ENCODE results near the gene CPEB4. TPM values are rescaled to one million over a fixed set of nuclear protein-coding genes. Genes with fewer than 3 reads are reported as not detected.
A peak's percentile ranks its signal among the peaks of the same experiment; 100 is the strongest.

CPEB4 gene
- total and polyA plus RNA-seq, 9 of the 15 experiments (the other 6 are each of a cell fraction or from before 2014, with no cell fraction given), result 7.4 to 21.3 (median 12.4) TPM

- H3K79me2 ChIP-seq (ENCODE audit: control insufficient read depth, insufficient read depth, low read length), result no peaks in the 10 kb centered on the region
- intact Hi-C loops (cut with micrococcal nuclease), result no loop called here
- in situ Hi-C loops (cut with MboI), result no loop called here
- ATAC-seq (no peak), FAIRE-seq (no peak), DNase-seq (ENCODE audit: extremely low read depth in 1 of 4, low spot score in 3 of 4) (no peak)
- peaks cover 24 to 43% of the 10 kb centered on the region in 2 experiments for H3K4me1 ChIP-seq (replicated peaks in 1 of 2; ENCODE audit: control insufficient read depth in 2 of 2, insufficient read depth in 2 of 2, low read length in 2 of 2)
- no peaks in the 10 kb centered on the region for H3K27me3 ChIP-seq (ENCODE audit: control insufficient read depth in 2 of 2, insufficient read depth in 2 of 2, low read length in 2 of 2)
- H3K4me3 ChIP-seq, result no peak overlapping the region
- ChIA-PET POLR2A (no interaction called here), CTCF (ENCODE audit: low intra/inter-chr PET ratio) (no interaction called here)
- H3K27ac ChIP-seq (ENCODE audit: extremely low read depth, low read depth, low read length), result no peak overlapping the region
- no TSS peak for BruUV-seq (replicated peaks)
- no peaks in the 10 kb centered on the region for H4K20me1 ChIP-seq (replicated peaks; ENCODE audit: control insufficient read depth, insufficient read depth, low read length)
- no peak overlapping the region for H3K4me2 ChIP-seq (ENCODE audit: insufficient read depth, low read length)
- no peak for TF ChIP-seq ZNF561 (CRISPR knock-in tag; conservative IDR thresholded peaks at IDR 0.05)
- H3K9me3 ChIP-seq (replicated peaks; ENCODE audit: control insufficient read depth, insufficient read depth, low read depth, low read length), result 0 out of 2 replicates have a peak, but pooled peaks cover 2% of the 10 kb centered on the region
- H3K36me3 ChIP-seq (ENCODE audit: control insufficient read depth, insufficient read depth, low read length), result no peaks in the 10 kb centered on the region
- WGBS (ENCODE audit: insufficient coverage, low coverage, missing lambda C conversion rate), result 82% methylated on average over 4 of the region's 4 CpGs
- H3K9ac ChIP-seq (ENCODE audit: insufficient read depth in 1 of 2, low read depth in 2 of 2, low read length in 2 of 2), result peak overlapping the region in 1 of 2 experiments; percentile 5; a peak in 1 of 4 replicates
- no peaks in the 10 kb centered on the region for H3K9me1 ChIP-seq (ENCODE audit: control insufficient read depth, insufficient read depth, low read length)
- no peak overlapping the region for H2AFZ ChIP-seq (ENCODE audit: low read depth, low read length)
Measured at GRCh38 chr5:173869316-173869715, 18.8 kb upstream of the CPEB4 start.

- Histone ChIP-seq H3K4me3 (no peak overlapping the region), H3K9me3 (replicated peaks; ENCODE audit: control insufficient read depth, insufficient read depth, low read depth, low read length) (no peaks in the 10 kb centered on the region), H3K27ac (ENCODE audit: extremely low read depth, low read depth, low read length) (no peak overlapping the region; the same call in 2 of the 3 replicates), H4K20me1 (replicated peaks; ENCODE audit: control insufficient read depth, insufficient read depth, low read length) (no peaks in the 10 kb centered on the region), H2AFZ (ENCODE audit: low read depth, low read length) (peak overlapping the region; percentile 90), H3K27me3 (ENCODE audit: control insufficient read depth in 2 of 2, insufficient read depth in 2 of 2, low read length in 2 of 2) (no peaks in the 10 kb centered on the region), H3K79me2 (ENCODE audit: control insufficient read depth, insufficient read depth, low read length) (no peaks in the 10 kb centered on the region), H3K9ac (ENCODE audit: insufficient read depth in 1 of 2, low read depth in 2 of 2, low read length in 2 of 2) (peak overlapping the region in 1 of 2 experiments; percentile 39; a peak in 1 of 4 replicates), H3K9me1 (ENCODE audit: control insufficient read depth, insufficient read depth, low read length) (no peaks in the 10 kb centered on the region), H3K4me1 (replicated peaks in 1 of 2; ENCODE audit: control insufficient read depth in 2 of 2, insufficient read depth in 2 of 2, low read length in 2 of 2) (peaks cover 15 to 17% of the 10 kb centered on the region in 2 experiments; a peak in 3 of 5 replicates), H3K36me3 (ENCODE audit: control insufficient read depth, insufficient read depth, low read length) (no peaks in the 10 kb centered on the region), H3K4me2 (ENCODE audit: insufficient read depth, low read length) (no peak overlapping the region)
- no peak for ATAC-seq
- intact Hi-C loops (cut with micrococcal nuclease), result no loop called here
- FAIRE-seq, result no peak
- in situ Hi-C loops (cut with MboI), result no loop called here
- CTCF ChIA-PET (ENCODE audit: low intra/inter-chr PET ratio), result no interaction called here
- WGBS (ENCODE audit: insufficient coverage, low coverage, missing lambda C conversion rate), result 88% methylated on average over 9 of the region's 9 CpGs
- POLR2A ChIA-PET, result interaction anchor here (0.6 to 0.9 kb wide), 5 partner anchors 8 to 313 kb away, joined by 3 to 4 read pairs (median 3); no protein-coding TSS in a partner anchor
- DNase-seq (ENCODE audit: extremely low read depth in 1 of 4, low spot score in 3 of 4), result no peak
- BruUV-seq (replicated peaks), result no TSS peak
- TF ChIP-seq BRD4 (IDR thresholded peaks at IDR 0.05), result no peak
- TF ChIP-seq CBFA2T2 (conservative IDR thresholded peaks at IDR 0.05), result no peak
- no peak for TF ChIP-seq RBM22 (IDR thresholded peaks at IDR 0.05; ENCODE audit: low read depth, low read length, poor library complexity, severe bottlenecking)
- no peak for TF ChIP-seq IRF1 (CRISPR knock-in tag; IDR thresholded peaks at IDR 0.05; ENCODE audit: borderline replicate concordance)
- TF ChIP-seq HCFC1 (IDR thresholded peaks at IDR 0.05; ENCODE audit: low read depth, low read length), result no peak
- TF ChIP-seq ZNF184 (CRISPR knock-in tag; IDR thresholded peaks at IDR 0.05), result no peak
- no peak for TF ChIP-seq ZNF324 (CRISPR knock-in tag; IDR thresholded peaks at IDR 0.05)
- TF ChIP-seq IRF9 (tag; IDR thresholded peaks at IDR 0.05), result no peak
- TF ChIP-seq ZNF217 (CRISPR knock-in tag; IDR thresholded peaks at IDR 0.05), result no peak
- TF ChIP-seq MTA1 (IDR thresholded peaks at IDR 0.05; ENCODE audit: borderline replicate concordance), result no peak
- TF ChIP-seq HMG20A (CRISPR knock-in tag; conservative IDR thresholded peaks at IDR 0.05), result no peak
- no peak for TF ChIP-seq GABPB2 (CRISPR knock-in tag; conservative IDR thresholded peaks at IDR 0.05)
- no peak for TF ChIP-seq ZNF431 (CRISPR knock-in tag; IDR thresholded peaks at IDR 0.05)
- no peak for TF ChIP-seq EZH2 (IDR thresholded peaks at IDR 0.05; ENCODE audit: borderline replicate concordance, low read depth, low read length)
- TF ChIP-seq, protein P1, sequence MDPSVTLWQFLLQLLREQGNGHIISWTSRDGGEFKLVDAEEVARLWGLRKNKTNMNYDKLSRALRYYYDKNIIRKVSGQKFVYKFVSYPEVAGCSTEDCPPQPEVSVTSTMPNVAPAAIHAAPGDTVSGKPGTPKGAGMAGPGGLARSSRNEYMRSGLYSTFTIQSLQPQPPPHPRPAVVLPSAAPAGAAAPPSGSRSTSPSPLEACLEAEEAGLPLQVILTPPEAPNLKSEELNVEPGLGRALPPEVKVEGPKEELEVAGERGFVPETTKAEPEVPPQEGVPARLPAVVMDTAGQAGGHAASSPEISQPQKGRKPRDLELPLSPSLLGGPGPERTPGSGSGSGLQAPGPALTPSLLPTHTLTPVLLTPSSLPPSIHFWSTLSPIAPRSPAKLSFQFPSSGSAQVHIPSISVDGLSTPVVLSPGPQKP (CRISPR knock-in tag; IDR thresholded peaks at IDR 0.05), result no peak
Measured at GRCh38 chr5:173872957-173873305, 15.2 kb upstream of the CPEB4 start.
